Activated T-cell treated with anti-CD3 and anti-CD28 coated beads for 48 hours (primary cell): Measurements from ENCODE around the gene SORBS1.

Source experiments
- DNase-seq: peaks from one replicate; pipeline ENCODE4 v3.0.0-alpha.2; 2020; ENCODE audit warnings: low read depth

SORBS1 gene

GRCh38 chr10:95565336-95565735, 4.2 kb upstream of the SORBS1 start:
- no peak for DNase-seq

- DNase-seq, result no peak
These were observed 3.1 kb upstream of the SORBS1 start for GRCh38 chr10:95564291-95564690.

- no peak for DNase-seq
These were observed 1.3 kb upstream of the SORBS1 start for GRCh38 chr10:95562341-95562965.

- no peak for DNase-seq
These were observed 650 bp upstream of the SORBS1 start for GRCh38 chr10:95561864-95562177.

GRCh38 chr10:95560278-95561176, 644 bp downstream of the SORBS1 start:
- peak; percentile 19 for DNase-seq

- no peak for DNase-seq
These were observed 1.3 kb downstream of the SORBS1 start for GRCh38 chr10:95559896-95560277.

GRCh38 chr10:95559471-95559870, 1.7 kb downstream of the SORBS1 start:
- DNase-seq, result no peak

- DNase-seq, result no peak
These were observed 2.4 kb downstream of the SORBS1 start for GRCh38 chr10:95558593-95559320.

- no peak for DNase-seq
These were observed 4.0 kb downstream of the SORBS1 start for GRCh38 chr10:95556994-95557767.

GRCh38 chr10:95553674-95554073, 7.5 kb downstream of the SORBS1 start:
- DNase-seq, result no peak

GRCh38 chr10:95552679-95553342, 8.4 kb downstream of the SORBS1 start:
- no peak for DNase-seq

- DNase-seq, result no peak
These were observed 11.0 kb downstream of the SORBS1 start for GRCh38 chr10:95550073-95550672.

- DNase-seq, result no peak
These were observed 13.3 kb downstream of the SORBS1 start for GRCh38 chr10:95547791-95548435.

GRCh38 chr10:95547197-95547596, 14.0 kb downstream of the SORBS1 start:
- DNase-seq, result no peak

GRCh38 chr10:95545981-95546380, 15.2 kb downstream of the SORBS1 start:
- no peak for DNase-seq

- DNase-seq, result no peak
These were observed 16.2 kb downstream of the SORBS1 start for GRCh38 chr10:95544783-95545500.

- DNase-seq, result no peak
These were observed 17.7 kb downstream of the SORBS1 start for GRCh38 chr10:95543459-95543858.

GRCh38 chr10:95542761-95543160, 18.4 kb downstream of the SORBS1 start:
- no peak for DNase-seq

GRCh38 chr10:95542330-95542729, 18.8 kb downstream of the SORBS1 start:
- DNase-seq, result no peak

- no peak for DNase-seq
These were observed 20.6 kb downstream of the SORBS1 start for GRCh38 chr10:95540514-95541052.
